Skeletal muscle satellite cell (primary cell): ENCODE results near the gene UBXN7. TPM values are rescaled to one million over a fixed set of nuclear protein-coding genes. Genes with fewer than 3 reads are reported as not detected.
"Not testable (repeated sequence)": the region's sequence is repeated elsewhere in the genome, so short reads cannot be mapped to it uniquely, and the experiment has no call there.

ENCODE experiments used
- H3K27me3 ChIP-seq: 2 replicates; pipeline ENCODE4 v1.7.0; 2013; ENCODE audit warnings: low read length; ENCODE audit not compliant: control insufficient read depth, insufficient read depth
- H3K36me3 ChIP-seq: 2 replicates; pipeline ENCODE4 v1.7.0; 2013; ENCODE audit warnings: mild to moderate bottlenecking, control low read depth, low read length; ENCODE audit not compliant: insufficient read depth
- H3K4me1 ChIP-seq: 2 replicates; pipeline ENCODE4 v1.7.0; 2013; ENCODE audit warnings: low read length; ENCODE audit not compliant: control insufficient read depth, insufficient read depth
- H3K4me2 ChIP-seq: 2 replicates; pipeline ENCODE4 v1.7.0; 2013; ENCODE audit warnings: mild to moderate bottlenecking, low read length
- H3K4me3 ChIP-seq: 2 replicates; pipeline ENCODE4 v1.7.0; 2013; ENCODE audit warnings: low read length
- H3K9ac ChIP-seq: 2 replicates; pipeline ENCODE4 v1.7.0; 2013; ENCODE audit warnings: mild to moderate bottlenecking, low read depth, low read length, moderate library complexity
- H3K9me3 ChIP-seq: replicated peaks from 2 replicates; pipeline ENCODE4 v1.7.0; 2013; ENCODE audit warnings: mild to moderate bottlenecking, control low read depth, low read length
- total RNA-seq: library from RNA; depleted of rRNA; stranded (reverse); fragments of >200 nt; gene quantifications from 2 replicates; pipeline ENCODE4 v1.2.3, GENCODE V29; 2012; rRNA removed

UBXN7 gene
- 12.0 and 15.5 TPM in 2 replicates for total RNA-seq

- Histone ChIP-seq H3K4me1 (peaks cover 4% of the 10 kb centered on the region), H3K9ac (peak within 1 kb of the TSS; percentile 92), H3K4me2 (peak within 1 kb of the TSS; percentile 83), H3K4me3 (peak within 1 kb of the TSS; percentile 99), H3K36me3 (peaks cover 4% of the 10 kb centered on the region), H3K27me3 (no peaks in the 10 kb centered on the region), H3K9me3 (no peaks in the 10 kb centered on the region)
Measured at GRCh38 chr3:196432137-196432879, at the start of gene UBXN7. Gene UBXN7 (minus strand): TSS chr3:196432427. CDS start chr3:196432399, 28 bp downstream.

- Histone ChIP-seq H3K36me3 (peaks cover 55% of the 10 kb centered on the region), H3K4me3 (no peak overlapping the region), H3K4me1 (no peaks in the 10 kb centered on the region), H3K9ac (no peak overlapping the region), H3K27me3 (no peaks in the 10 kb centered on the region), H3K4me2 (no peak overlapping the region), H3K9me3 (no peaks in the 10 kb centered on the region)
Measured at GRCh38 chr3:196477678-196478077, 45.5 kb upstream of the UBXN7 start.

- no peaks in the 10 kb centered on the region for H3K9me3 ChIP-seq
- H3K27me3 ChIP-seq = no peaks in the 10 kb centered on the region
- peaks cover 42% of the 10 kb centered on the region for H3K36me3 ChIP-seq
- H3K9ac ChIP-seq = no peak overlapping the region
- H3K4me1 ChIP-seq = no peaks in the 10 kb centered on the region
- H3K4me3 ChIP-seq = no peak overlapping the region
- no peak overlapping the region for H3K4me2 ChIP-seq
Measured at GRCh38 chr3:196472286-196472685, 40.1 kb upstream of the UBXN7 start.

- no peaks in the 10 kb centered on the region for H3K9me3 ChIP-seq
- H3K4me1 ChIP-seq = no peaks in the 10 kb centered on the region
- H3K4me2 ChIP-seq = no peak overlapping the region
- H3K4me3 ChIP-seq = no peak overlapping the region
- H3K9ac ChIP-seq = no peak overlapping the region
- peaks cover 38% of the 10 kb centered on the region for H3K36me3 ChIP-seq
- no peaks in the 10 kb centered on the region for H3K27me3 ChIP-seq
Measured at GRCh38 chr3:196471551-196471950, 39.3 kb upstream of the UBXN7 start.

GRCh38 chr3:196470182-196470581, 38.0 kb upstream of the UBXN7 start:
- H3K4me2 ChIP-seq, H3K4me3 ChIP-seq, H3K27me3 ChIP-seq, H3K4me1 ChIP-seq, H3K9me3 ChIP-seq, H3K9ac ChIP-seq: not testable (repeated sequence)
- H3K36me3 ChIP-seq = peaks cover 34% of the 10 kb centered on the region

- Histone ChIP-seq H3K9me3 (no peaks in the 10 kb centered on the region), H3K36me3 (no peaks in the 10 kb centered on the region), H3K9ac (no peak overlapping the region), H3K4me2 (no peak overlapping the region), H3K4me1 (no peaks in the 10 kb centered on the region), H3K4me3 (no peak overlapping the region), H3K27me3 (no peaks in the 10 kb centered on the region)
Measured at GRCh38 chr3:196463804-196464203, 31.6 kb upstream of the UBXN7 start.

GRCh38 chr3:196463478-196463756, 31.2 kb upstream of the UBXN7 start:
- no peaks in the 10 kb centered on the region for H3K27me3 ChIP-seq
- H3K4me2 ChIP-seq = no peak overlapping the region
- H3K9me3 ChIP-seq = no peaks in the 10 kb centered on the region
- no peaks in the 10 kb centered on the region for H3K4me1 ChIP-seq
- no peak overlapping the region for H3K9ac ChIP-seq
- H3K4me3 ChIP-seq = no peak overlapping the region
- no peaks in the 10 kb centered on the region for H3K36me3 ChIP-seq

GRCh38 chr3:196462680-196463477, 30.7 kb upstream of the UBXN7 start:
- not testable (repeated sequence) for H3K4me2 ChIP-seq, H3K4me1 ChIP-seq, H3K27me3 ChIP-seq, H3K36me3 ChIP-seq, H3K4me3 ChIP-seq, H3K9ac ChIP-seq, H3K9me3 ChIP-seq

GRCh38 chr3:196458063-196458462, 25.8 kb upstream of the UBXN7 start:
- Histone ChIP-seq H3K4me1 (peaks cover 5% of the 10 kb centered on the region), H3K4me3 (no peak overlapping the region), H3K4me2 (no peak overlapping the region), H3K9ac (no peak overlapping the region), H3K9me3 (no peaks in the 10 kb centered on the region), H3K27me3 (no peaks in the 10 kb centered on the region), H3K36me3 (no peaks in the 10 kb centered on the region)

- H3K9ac ChIP-seq, H3K27me3 ChIP-seq, H3K36me3 ChIP-seq, H3K4me1 ChIP-seq, H3K9me3 ChIP-seq, H3K4me3 ChIP-seq, H3K4me2 ChIP-seq: not testable (repeated sequence)
Measured at GRCh38 chr3:196457470-196457869, 25.2 kb upstream of the UBXN7 start.

GRCh38 chr3:196454935-196455334, 22.7 kb upstream of the UBXN7 start:
- no peaks in the 10 kb centered on the region for H3K27me3 ChIP-seq
- peak overlapping the region; percentile 34 for H3K4me2 ChIP-seq
- H3K4me3 ChIP-seq = no peak overlapping the region
- no peaks in the 10 kb centered on the region for H3K9me3 ChIP-seq
- H3K36me3 ChIP-seq = no peaks in the 10 kb centered on the region
- H3K9ac ChIP-seq = no peak overlapping the region
- H3K4me1 ChIP-seq = peaks cover 5% of the 10 kb centered on the region

- H3K27me3 ChIP-seq, H3K9me3 ChIP-seq, H3K4me2 ChIP-seq, H3K36me3 ChIP-seq, H3K9ac ChIP-seq, H3K4me1 ChIP-seq, H3K4me3 ChIP-seq: not testable (repeated sequence)
Measured at GRCh38 chr3:196445391-196445790, 13.2 kb upstream of the UBXN7 start.
